Middle frontal gyrus (tissue), 1 donor: ENCODE results near the gene GHRH.

Experiments used
- DNase-seq: peaks from one replicate; pipeline ENCODE4 v3.0.0-alpha.2; 2015; ENCODE audit warnings: low spot score; ENCODE audit errors: extremely low spot score

The GHRH gene

DNA sequence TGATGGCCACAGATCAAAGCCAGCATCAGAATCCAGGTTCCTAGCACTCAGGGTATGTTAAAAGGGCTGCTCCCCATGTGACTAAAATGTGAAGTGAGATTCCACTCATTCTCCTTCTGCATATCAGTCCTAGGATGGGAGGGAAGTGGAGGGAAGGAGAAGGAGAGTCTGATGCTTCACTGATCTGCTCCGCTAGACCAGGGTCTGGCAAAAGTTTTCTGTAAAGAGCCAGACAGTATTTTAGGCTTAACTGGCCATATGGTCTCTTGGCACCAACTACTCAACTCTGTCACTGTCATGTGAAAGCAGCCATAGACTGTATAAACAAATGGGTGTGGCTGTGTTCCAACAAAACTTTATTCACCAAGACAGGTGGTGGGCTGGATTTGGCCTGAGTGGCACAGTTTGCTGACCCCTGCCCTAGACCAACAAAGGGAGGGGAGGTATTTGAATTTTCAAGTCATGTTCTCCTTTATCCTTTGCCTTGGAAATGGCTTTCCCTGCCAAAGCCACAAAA is 22.6 kb downstream of the GHRH start:
- DNase-seq, result no peak

DNA sequence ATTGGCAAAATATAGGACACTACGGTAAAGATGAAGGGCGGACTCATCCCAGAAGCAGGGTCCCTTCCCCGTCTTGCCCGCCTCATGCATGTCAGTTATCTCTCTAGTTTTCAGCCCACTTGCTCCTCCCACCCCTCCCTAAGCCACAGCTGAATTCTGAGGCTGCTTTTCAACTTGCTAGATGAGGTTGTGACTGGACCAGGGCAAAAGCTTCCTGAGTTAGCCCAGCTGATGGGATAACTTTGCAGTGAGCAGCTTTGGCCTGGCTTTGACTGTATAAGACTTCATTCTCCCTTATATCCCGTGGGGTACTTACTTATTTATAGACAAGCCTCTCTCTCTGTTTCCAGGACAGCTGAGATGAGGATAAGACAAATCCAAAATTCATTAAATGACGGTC is 23.2 kb downstream of the GHRH start:
- DNase-seq, result no peak

DNA sequence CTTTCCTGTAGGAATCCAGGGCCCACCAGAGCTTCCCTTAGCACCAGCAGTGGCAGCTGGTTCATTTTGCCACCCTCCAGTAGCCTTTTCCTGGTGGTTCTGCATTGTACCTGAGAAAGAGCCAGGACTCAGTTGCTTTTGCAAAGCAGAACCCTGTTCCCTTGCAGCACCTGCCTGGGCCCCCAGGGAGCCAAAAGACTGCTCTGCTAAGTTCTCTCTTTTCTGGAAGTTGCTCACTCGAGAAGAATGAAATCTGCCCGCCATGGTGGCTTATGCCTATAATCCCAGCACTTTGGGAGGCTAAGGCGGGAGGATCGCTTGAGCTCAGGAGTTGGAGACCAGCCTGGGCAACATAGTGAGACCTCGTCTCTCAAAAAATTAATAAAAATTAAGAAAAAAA is 24.0 kb downstream of the GHRH start:
- DNase-seq, result no peak

DNA sequence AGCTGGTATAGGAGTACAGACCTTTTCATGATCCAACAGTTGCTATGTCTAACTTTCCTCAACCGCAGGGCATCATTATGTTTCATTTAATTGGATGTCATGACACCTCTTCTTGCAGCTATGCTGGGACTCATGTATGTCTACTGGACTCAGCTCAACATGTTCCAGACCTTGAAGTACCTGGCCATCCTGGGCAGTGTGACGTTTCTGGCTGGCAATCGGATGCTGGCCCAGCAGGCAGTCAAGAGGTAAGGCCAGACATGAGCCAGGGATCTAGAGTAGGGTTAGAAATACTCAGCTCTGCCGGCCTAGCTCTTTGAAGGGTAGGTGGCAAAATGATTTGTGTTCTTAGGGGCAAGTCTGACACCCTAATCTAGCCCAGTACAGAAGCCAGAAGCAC is 25.2 kb downstream of the GHRH start:
- DNase-seq, result no peak

DNA sequence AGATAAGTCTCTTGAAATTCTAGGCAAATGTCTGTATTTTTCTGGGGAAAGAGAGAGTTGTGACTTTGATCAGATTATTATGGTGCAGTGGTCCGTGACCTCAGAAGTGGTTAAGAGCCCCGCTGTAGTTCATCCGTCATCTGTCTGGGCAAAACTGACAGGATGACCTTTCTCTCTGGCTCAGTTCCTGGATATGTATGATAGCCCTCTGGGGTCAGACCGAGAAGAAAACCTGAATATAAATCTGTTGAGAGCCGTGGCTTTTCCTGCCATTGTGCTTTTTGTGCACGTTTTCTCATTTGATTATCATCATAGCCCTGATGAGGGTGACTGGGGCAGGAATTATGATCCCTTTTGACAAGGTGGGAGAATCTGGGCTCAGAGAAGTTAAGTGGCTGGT is 26.5 kb downstream of the GHRH start:
- no peak for DNase-seq

DNA sequence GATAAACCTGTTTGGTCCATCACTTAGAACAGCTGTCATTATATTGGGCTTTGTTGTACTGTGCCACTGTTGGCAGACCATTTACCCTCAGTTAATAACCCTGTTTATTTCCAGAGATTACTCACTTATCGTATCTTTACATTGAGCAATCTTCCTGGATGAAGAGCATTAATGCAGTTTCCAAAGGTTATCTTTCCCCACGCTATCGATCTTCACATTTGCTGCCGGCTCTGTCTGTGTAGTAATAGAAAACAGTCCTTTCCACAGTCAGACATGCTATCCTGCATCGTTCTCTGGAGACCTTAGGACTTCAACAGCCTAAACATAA is 27.4 kb downstream of the GHRH start:
- DNase-seq, result no peak

DNA sequence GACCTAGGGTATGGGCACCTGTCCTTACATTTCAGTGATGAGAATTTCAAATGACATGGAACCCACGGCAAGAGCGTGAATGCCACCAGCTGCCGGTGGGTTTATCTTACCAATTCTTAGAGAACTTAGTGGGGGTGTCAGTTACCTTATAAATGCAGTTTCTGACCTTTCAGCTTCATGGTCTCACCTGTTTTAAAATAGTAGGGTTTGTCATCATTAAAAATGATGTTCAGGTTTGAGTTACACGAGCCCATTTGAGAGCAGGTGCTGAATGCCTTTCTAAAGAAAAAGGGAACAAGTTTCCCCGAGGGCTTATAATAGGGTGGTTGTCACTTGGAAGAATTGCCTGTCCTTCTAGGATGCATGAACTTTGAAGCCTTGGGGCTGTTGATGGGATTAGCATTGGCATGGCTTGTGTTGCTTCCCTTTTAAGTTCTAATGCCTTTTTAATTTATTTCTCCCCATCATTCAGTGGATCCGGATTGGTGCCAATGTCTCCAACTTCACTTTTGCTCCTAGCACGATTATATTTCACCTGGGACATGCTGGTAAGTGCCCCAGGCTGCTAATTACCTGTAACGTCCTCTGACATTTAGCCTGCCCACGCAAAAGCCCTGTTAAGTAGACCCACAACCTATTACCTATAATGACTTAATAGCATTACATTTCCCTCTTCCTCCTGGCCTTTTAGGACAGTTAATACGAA is 27.9 kb downstream of the GHRH start:
- DNase-seq, result no peak

DNA sequence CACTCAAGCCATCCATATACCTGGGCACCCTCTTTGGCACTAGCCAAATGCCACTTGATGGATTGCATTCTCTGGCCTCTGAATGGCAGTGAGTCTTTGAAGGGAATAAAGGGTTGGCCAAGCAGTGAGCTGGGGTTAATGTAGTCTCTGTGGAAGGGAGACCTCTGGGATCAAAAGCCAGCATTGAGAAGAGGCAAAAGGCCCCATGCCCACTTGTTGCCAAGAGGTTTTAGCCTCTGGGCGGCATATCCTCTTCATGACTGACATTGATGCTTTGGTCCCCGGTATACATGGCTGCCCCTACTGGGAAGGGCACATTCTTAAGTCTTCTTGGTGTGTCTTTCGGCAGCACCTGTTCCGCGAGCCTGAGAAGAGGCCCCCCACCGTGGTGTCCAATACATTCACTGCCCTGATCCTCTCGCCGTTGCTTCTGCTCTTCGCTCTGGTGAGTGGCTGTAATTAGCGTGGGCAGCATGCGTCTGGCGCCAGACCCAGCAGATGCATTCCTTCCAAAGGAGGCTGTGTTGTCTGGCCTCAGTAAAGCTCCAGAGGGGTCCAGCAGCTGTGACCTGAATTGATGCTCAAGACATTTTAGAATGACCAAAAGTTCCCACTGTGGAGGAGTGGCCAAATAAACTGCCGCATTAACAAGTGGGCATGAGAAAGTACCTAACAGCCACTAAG is 29.5 kb downstream of the GHRH start:
- DNase-seq, result no peak

DNA sequence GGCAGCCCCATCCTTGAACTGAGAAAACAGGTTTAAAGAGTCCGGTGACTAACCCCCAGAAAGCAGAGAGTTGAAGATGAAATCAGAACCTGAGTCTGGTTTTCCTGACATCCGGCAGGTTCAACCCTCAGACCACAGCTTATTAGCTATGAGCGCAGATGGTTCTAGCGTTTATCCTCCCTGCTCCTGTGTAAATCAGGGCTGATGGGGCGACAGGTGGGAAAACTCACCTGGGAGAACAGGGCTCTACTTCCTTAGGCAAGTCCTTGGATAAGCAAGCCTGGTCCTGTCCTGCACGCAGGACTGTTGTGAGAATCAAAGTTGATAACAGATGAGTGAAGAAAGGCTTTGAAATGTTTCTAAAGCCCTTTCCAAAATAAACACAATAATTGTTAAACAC is 31.4 kb downstream of the GHRH start:
- DNase-seq, result no peak

DNA sequence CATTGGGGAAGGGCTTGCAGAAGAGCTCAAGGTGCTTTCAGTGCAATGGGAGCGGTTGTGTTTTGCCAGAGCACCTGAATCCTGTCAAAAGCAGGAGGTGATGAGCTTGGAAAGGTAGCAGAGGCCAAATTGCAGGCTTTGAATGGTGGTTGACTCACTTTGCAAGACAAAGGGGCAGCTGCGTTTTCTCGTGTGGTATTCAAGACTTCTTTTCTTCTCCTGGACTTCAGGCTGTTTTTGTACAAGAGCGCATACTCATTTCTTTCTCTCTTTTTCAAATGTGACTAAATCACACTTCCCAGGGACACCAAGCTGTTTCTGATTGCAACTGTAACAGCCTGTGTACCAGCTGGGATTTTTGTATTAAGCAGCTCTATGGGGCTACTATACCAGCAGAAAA is 32.3 kb downstream of the GHRH start:
- DNase-seq, result no peak

DNA sequence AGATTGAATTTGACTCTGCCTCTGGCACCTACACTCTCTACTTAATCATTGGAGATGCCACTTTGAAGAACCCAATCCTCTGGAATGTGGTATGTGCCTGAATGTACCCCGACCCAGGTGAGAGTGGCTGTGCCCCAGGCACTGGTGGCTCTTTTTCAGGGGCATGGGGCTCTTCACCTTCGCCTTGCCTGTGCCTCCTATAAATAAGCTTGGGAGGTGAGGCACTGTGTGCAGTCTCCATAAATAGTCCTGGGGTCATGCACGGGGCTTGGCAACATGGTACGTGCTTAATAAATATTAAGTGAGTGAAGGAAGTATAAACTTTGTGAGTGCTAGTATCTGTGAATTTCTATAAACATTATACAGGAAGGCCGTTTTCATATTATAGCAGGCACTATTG is 33.0 kb downstream of the GHRH start:
- DNase-seq, result no peak

DNA sequence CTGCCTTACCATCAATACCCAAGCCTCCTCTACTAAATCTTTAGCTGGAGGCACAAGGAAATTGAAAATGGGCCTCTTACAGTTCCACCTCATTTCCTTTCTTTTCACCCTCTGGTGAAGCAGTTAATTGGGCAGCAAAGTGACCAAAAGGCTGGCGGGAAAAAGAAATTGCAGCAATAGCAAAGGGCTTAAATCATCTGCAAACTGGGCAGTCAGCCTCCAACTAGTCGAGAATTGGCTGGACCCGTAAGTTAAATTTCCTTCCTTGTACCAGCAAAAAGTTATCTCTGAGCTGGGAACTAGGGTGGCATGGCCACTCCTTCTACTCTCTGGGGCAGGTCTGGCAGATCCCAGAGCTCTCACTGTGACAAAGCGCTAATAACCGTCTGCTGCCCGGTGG is 33.5 kb downstream of the GHRH start:
- no peak for DNase-seq

DNA sequence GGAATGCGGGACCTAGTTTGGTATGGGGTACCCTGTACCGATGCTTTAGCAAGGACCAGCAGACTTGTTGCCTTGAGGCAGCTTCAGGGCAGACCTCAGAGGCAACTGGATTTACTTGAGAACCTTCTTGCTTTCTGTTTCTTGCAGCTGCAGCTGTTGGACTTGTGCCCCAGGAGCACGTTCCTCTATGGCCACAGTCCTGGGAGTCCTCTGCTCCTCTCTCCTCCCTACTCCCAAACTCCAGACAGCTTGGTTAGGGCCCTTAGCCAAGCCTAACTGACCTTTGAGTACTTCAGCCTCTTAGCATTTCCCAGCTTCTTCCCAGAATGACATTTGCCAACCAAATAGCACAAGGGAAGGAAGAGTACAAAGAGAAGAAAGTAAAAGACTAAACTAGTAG is 34.7 kb downstream of the GHRH start:
- DNase-seq, result no peak

DNA sequence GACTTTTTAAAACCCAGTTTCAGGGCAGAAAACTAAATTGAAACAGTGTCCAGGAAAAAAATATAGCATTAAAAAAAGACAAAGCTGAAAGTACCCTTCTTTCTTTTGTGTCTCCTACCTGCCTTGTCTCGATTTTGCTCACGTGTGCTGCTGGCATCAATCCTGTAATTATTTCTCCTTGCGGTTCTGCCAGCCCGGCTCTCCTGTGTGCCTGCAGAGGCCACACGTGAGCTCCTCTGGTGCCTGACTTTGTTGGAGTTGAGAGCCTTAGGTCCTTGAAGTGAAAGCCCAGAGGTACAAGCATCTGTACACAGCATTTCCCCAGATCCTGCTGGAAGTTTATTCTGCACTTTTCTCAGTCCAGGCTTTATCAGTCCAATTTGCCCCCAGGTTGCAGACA is 36.5 kb downstream of the GHRH start:
- DNase-seq, result no peak

DNA sequence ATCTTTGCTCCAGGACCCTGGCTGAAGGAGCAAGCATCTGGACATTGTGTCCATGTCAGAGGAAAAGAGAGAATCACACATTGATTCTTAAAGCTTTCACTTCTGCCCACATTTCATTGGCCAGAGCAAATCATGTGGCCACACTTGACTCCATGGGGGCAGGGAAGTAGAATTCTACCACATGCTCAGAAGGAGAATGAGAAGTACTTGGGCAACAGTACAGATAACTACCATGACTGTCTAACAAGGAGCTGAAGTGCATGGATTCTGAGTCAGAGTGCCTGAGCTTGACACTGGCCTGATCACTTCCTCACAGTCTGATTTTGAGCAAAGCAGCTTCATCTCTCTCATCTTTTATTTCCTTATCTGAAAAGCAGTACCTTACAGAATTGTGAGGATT is 38.6 kb downstream of the GHRH start:
- no peak for DNase-seq

DNA sequence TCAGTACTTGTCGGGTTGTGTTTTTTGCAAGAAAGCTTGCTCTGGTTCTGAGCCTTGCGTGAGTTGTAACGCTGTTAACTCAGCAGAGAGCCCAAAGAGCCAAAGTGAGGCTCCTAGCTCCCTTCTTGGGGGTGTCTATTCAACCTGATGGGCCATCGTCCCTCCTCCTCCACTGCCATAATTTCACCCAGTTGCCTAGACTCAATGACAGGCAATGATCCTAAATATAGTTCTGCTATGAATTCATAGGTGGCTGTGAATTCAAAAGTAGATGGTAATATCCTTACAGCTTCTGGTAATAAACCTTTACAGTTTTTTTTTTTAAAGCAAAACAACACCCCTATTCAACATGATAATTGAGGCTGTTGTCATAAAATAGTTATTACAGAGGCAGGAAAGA is 39.5 kb downstream of the GHRH start:
- DNase-seq, result no peak

DNA sequence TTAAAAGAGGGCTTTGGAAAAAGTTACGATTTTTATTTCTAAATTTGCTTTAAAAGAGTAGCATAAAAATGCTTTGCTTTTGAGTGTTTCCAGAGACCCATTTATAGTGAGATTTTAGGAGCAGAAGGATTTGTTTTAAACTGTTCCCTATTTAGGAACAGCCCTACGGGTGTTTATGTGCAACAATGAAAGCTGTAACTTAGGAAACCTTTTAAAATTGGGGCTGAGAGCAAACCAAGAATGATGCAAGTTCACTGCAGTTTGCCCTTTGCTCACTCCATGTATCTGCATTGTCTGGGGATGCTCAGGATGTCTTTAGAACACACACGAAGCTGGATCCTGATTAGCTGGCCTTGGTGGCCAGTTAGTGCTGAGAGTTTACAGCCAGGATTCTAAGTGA is 40.9 kb downstream of the GHRH start:
- DNase-seq, result no peak

DNA sequence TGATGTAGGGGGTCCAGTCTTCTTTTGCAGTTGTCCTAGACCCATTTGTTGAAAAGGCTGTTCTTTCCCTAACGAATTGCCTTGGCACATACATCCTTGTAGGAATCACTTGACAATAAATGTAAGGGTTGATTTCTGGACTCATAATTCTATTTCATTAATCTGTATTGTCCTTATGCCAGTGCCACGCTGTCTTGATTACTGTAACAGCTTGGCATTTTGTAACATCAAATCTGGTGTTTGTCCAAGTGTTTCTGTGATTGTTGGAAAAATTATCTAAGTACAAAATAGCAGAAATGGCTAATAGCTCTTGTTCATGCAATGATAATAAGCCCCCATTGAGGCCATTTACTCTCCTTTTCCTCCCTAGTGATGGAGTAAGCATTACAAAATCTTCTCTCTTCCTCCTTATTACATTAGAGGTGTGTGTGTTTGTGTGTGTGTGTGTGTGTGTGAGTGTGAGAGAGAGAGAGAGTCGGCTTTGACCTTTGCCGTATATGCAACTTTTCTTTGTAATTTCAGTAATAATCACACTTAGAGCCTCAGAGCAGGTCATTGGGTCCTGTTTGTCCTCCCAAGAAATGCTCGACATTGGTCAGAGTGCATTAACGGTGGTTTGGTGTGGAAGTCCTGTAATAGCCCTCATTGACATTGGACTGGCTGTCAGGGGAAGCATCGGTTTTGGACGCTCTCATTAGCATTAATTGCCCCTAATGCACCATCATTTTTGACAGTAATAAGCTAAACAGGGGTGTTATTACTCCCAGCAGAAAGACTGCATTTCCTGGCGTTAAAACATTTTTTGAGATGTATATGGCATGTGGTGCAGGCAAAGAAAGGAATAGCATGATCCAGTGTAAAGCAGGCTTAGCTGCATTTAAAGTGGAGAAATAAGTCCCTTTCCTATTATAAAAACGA is 41.6 kb downstream of the GHRH start:
- DNase-seq, result no peak

DNA sequence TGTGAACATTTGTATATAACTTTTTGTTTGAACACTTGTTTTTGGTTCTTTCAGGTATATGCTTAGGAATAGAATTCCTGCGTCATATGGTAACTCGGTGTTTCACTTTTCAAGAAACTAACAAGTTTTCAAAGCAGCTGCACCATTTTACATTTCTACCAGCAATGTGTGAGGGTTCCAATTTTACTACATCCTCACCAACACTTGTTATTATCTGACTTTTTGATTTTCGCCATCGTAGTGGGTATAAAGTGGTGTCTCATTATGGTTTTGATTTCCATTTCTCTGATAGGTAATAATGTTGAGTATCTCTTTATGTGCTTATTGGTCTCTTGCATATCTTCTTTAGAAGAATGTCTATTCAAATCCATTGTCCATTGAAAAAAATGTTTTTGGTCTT is 42.6 kb downstream of the GHRH start:
- no peak for DNase-seq

DNA sequence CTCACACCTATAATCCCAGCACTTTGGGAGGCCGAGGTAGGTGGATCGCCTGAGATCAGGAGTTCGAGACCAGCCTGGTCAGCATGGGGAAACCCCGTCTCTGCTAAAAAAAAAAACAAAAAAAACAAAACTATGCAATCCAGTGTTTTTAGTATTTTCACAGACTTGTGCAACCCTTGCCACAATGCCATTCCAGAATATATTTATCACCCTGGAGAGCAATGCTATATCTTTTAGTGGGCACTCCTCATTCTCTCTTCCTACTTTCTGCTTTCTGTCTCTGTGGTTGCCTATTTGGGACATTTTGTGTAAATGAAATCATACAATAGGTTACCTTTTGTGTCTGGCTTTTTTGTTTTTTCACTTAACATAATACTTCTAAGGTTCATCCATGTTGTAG is 43.2 kb downstream of the GHRH start:
- no peak for DNase-seq

DNA sequence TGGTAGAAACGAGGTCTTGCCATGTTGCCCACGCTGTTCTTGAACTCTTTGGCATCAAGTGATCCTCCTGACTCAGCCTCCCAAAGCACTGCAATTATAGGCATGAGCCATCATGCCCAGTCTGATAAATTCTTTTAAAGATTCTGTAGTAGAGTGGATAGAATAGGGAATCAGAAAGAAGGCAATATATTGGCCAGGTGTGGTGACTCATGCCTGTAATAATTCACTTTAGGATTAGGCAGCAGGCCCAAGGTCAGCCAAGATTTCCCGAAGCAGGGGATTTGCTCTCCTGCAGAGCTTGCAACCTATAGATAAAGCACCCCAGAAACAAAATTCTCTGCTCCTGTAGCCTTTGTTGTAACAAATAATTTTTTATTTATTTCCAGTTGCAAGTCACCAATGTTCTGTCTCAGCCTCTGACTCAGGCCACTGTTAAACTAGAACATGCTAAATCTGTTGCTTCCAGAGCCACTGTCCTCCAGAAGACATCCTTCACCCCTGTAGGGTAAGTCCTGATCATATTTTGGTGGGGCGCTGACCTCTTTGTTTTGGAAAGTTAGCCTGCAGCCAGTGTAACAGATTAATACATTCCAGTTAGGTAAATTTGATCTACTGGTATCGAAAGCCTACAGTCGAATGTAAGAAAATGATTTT is 51.8 kb downstream of the GHRH start:
- no peak for DNase-seq

DNA sequence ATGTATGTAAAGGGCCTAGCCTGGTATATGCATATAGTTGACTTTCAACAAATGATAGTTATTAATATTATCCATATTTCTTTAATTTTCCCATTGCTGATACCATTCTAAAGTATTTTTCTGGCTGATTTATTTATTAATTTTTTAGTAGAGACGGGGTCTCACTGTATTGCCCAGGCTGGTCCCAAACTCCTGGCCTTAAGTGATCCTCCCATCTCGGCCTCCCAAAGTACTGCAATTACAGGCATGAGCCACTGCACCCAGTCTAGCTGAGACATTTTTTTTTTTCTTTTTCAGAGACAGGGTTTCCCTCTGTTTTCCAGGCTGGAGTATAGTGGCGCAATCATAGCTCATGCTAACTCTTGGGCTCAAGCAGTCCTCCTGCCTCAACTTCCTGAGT is 52.4 kb downstream of the GHRH start:
- no peak for DNase-seq
